Ishikawa (cell line): ENCODE results near the gene CSPG4.

Experiments used
- CEBPB ChIP-seq: IDR thresholded peaks from 2 replicates; pipeline ENCODE4 v1.6.1; 2012
- CREB1 ChIP-seq: IDR thresholded peaks from 2 replicates; pipeline ENCODE4 v1.6.1; 2012; ENCODE audit warnings: low read depth
- EGR1 ChIP-seq: IDR thresholded peaks from 2 replicates; pipeline ENCODE4 v1.6.1; 2012
- EP300 ChIP-seq: IDR thresholded peaks from 2 replicates; pipeline ENCODE4 v1.6.1; 2012; ENCODE audit warnings: borderline replicate concordance
- FOXM1 ChIP-seq: IDR thresholded peaks from 2 replicates; pipeline ENCODE4 v1.6.1; 2012; ENCODE audit warnings: low read depth, borderline replicate concordance
- MAX ChIP-seq: IDR thresholded peaks from 2 replicates; pipeline ENCODE4 v1.6.1; 2012
- NFIC ChIP-seq: IDR thresholded peaks from 2 replicates; pipeline ENCODE4 v1.6.1; 2012
- RAD21 ChIP-seq: IDR thresholded peaks from 2 replicates; pipeline ENCODE4 v1.6.1; 2012; ENCODE audit warnings: low read depth
- REST ChIP-seq: IDR thresholded peaks from 2 replicates; pipeline ENCODE4 v1.6.1; 2012; ENCODE audit warnings: low read depth, mild to moderate bottlenecking
- TAF1 ChIP-seq: IDR thresholded peaks from 2 replicates; pipeline ENCODE4 v1.6.1; 2012; ENCODE audit warnings: low read depth, mild to moderate bottlenecking
- TCF12 ChIP-seq: IDR thresholded peaks from 2 replicates; pipeline ENCODE4 v1.6.1; 2012; ENCODE audit warnings: low read depth
- TEAD4 ChIP-seq: IDR thresholded peaks from 2 replicates; pipeline ENCODE4 v1.6.1; 2012
- USF1 ChIP-seq: IDR thresholded peaks from 2 replicates; pipeline ENCODE4 v1.6.1; 2012
- YY1 ChIP-seq: IDR thresholded peaks from 2 replicates; pipeline ENCODE4 v1.6.1; 2012; ENCODE audit warnings: low read depth
- ZBTB7A ChIP-seq: IDR thresholded peaks from 2 replicates; pipeline ENCODE4 v1.6.1; 2012; ENCODE audit warnings: low read depth

CSPG4 gene

GRCh38 chr15:75712668-75713337 lies at the start of gene CSPG4:
Gene CSPG4, minus strand, starts transcription at chr15:75712848. Its CDS starts 93 bp downstream, at chr15:75712755.
- TF ChIP-seq EGR1 (peak; percentile 27; the same call in 1 of the 2 replicates), REST (no peak), TAF1 (peak; percentile 42; the same call in 1 of the 2 replicates), EP300 (no peak), TCF12 (peak; percentile 19; the same call in 1 of the 2 replicates), RAD21 (no peak; the same call in 1 of the 2 replicates)

- TF ChIP-seq CREB1 (no peak), CEBPB (no peak), RAD21 (no peak)
Measured at GRCh38 chr15:75761446-75762356, 49.1 kb upstream of the CSPG4 start.

GRCh38 chr15:75760704-75761435 lies 48.2 kb upstream of the CSPG4 start:
- TF ChIP-seq MAX = no peak
- TF ChIP-seq CREB1 = no peak
- TF ChIP-seq RAD21 = no peak
- TF ChIP-seq NFIC = no peak
- no peak for TF ChIP-seq TCF12
- TF ChIP-seq TEAD4 = no peak

GRCh38 chr15:75759416-75760130 lies 46.9 kb upstream of the CSPG4 start:
- TF ChIP-seq EGR1 (no peak), USF1 (no peak), RAD21 (no peak), NFIC (no peak), YY1 (no peak), CEBPB (no peak), REST (no peak), TCF12 (no peak), TAF1 (no peak), ZBTB7A (no peak), MAX (no peak), EP300 (no peak), CREB1 (no peak), TEAD4 (no peak), FOXM1 (no peak)

GRCh38 chr15:75758071-75758872 lies 45.6 kb upstream of the CSPG4 start:
- TF ChIP-seq TEAD4 (peak; percentile 34; the same call in 1 of the 2 replicates), EGR1 (no peak; the same call in 1 of the 2 replicates), EP300 (no peak; the same call in 1 of the 2 replicates), CEBPB (no peak), ZBTB7A (0 out of 2 replicates have a peak, but pooled peaks have one; percentile 44), TCF12 (peak; percentile 43), MAX (peak; percentile 80), USF1 (peak; percentile 94), REST (no peak), CREB1 (no peak), NFIC (no peak), TAF1 (peak; percentile 66), YY1 (peak; percentile 56; the same call in 1 of the 2 replicates), RAD21 (no peak)
